ENCODE results near the gene DLX1. TPM values are rescaled to one million over a fixed set of nuclear protein-coding genes. Genes with fewer than 3 reads are reported as not detected.

Gene DLX1
- total RNA-seq, 2 experiments from 2014 or later: 0.10 TPM; not detected in 1

DNA sequence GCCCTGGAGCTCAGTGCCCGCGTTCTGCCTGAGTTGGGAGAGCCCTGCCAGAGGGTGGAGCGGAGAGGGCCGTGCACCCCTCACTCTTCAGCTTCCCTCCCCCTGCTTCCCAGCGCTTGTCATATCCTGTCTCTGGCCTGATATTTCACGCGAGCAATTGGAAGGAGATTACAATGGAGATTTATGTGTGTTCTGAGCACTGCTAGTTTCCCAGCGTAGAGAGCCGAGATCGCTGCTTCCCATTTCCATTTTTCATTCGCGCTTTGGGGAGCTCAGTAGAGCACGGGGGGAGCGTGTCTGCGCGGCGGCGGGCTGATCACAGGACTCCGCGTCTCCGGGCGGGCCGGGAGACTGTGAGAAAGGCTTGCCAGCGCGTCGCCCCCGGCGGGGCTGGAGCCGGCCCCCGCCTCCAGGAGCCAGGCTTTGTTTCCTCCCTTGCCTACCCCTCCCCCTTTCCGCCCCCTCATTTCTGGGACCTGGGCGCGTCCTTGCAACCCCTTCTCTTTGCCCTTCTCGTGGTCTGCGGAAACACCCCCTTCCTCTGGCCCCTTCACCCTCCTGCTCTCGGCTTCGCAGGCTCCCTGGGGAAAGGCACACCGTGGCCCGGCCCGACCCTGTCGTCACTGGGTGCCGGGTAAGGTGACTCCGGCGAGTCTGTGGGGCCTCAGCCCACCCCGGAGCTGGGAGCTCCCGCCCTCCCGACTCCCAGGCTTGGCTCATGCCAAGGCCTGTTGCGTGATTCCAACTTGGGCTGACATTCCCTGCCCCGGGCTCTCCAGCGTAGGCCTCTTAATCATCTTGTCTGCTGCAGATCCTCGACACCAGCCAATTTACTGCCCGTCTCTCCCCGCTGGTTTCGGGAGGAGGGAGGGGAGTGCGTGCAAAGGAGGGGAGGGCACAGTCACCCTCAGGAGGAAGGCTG, 11.6 kb downstream of the DLX1 start:
- Mint-ChIP-seq H3K27me3 (peaks cover 93% of the 10 kb centered on the region), H3K4me1 (peaks cover 36% of the 10 kb centered on the region), H3K36me3 (peaks cover 3% of the 10 kb centered on the region), H3K4me3 (peak overlapping the region; percentile 61), H3K27ac (no peak overlapping the region), H3K9me3 (no peaks in the 10 kb centered on the region)
- DNase-seq: no peak

DNA sequence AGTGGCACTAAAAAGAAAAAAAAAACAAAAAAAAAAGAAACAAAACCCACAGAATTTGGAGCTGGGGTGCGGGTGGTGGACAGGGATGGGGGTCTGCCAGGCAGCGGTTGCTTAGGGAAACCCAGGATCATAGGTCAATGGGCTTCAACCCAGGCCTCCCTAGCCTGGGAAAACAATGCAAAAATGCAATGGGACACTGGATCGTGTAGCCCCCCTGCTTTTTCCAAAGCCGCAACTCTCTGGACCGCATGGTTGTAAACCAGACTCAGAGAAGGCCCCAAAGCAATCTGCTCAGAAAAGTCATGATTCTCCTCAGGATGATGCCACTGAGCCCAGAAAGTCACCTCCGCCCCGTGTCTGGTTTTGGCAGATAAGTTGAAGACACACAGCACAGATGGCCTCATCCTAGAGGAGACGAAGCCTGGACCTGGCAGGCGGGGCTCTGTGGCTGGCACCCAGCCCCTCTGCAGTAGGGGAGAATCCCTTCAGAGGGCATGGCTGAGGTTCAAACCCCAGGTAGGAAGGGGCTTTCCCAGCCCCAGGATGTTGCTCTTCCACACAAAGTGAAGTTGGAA, 12.3 kb downstream of the DLX1 start:
- Mint-ChIP-seq H3K36me3 (peaks cover 3% of the 10 kb centered on the region), H3K27me3 (peaks cover 93% of the 10 kb centered on the region), H3K27ac (no peak overlapping the region), H3K4me1 (peaks cover 40% of the 10 kb centered on the region), H3K4me3 (no peak overlapping the region), H3K9me3 (no peaks in the 10 kb centered on the region)
- DNase-seq: no peak

DNA sequence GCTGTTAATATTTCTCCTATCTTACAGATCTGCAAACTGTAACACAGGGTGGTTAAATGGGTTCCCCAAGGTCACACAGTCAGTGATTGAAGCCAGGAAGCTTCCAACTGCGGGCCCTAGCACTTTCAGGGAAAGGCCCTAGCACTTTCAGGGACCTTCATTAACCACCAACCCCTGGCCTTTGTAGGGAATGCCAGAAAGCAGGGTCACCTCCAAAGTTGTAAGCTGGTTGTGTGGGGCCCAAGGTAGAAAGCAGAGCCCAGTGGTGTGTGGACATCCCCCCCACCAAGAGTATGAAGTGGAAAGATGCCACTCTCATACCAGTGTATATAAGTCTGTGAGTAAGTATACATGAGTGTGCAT, 13.0 kb downstream of the DLX1 start:
- no peak overlapping the region for H3K27ac Mint-ChIP-seq
- no peaks in the 10 kb centered on the region for H3K9me3 Mint-ChIP-seq
- no peak for DNase-seq
- H3K4me1 Mint-ChIP-seq: peaks cover 44% of the 10 kb centered on the region
- peaks cover 1% of the 10 kb centered on the region for H3K36me3 Mint-ChIP-seq
- H3K27me3 Mint-ChIP-seq: peaks cover 92% of the 10 kb centered on the region
- peak overlapping the region; percentile 12 for H3K4me3 Mint-ChIP-seq

DNA sequence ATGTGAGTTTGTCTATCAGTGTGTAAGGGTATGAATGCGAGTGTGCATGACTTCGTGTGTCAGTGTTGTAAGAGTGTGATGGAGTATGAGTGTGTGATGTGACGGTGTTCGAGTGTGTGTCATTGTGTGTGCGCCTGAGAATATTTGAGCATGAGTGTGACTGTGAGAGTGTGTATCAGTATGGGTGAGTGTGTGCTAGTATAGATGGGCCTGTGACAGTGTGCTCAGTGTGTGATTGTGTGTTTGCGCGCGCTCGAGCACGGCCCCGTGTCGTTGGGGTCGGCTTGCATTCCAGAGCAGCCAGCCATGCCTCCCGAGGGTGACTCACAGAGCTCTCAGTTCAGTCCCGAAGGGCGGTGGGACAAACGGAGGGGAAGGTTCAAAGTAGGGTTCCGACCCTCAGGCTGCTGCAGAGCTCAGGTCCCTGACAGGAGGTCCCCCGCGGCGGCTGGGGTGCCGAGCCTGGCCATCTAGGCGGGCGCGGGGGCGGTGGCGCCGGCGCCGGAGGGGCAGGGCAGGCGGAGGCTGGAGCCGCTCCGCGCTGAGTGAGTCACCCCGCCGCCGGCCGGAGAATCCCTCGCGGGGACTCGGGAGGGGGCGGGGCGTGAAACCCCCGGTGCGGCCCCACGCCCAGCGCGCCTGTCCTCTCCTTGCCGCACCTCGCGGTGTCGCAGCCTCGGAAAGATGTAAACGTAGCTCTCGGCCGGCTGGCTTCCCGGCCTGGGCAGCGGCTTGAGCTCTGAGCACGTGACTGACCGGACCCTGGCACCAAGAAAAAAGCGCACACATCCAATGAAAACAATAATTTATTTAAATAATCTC, 13.6 kb downstream of the DLX1 start:
- peak; percentile 74 for DNase-seq
- Mint-ChIP-seq H3K27me3 (peaks cover 92% of the 10 kb centered on the region), H3K4me1 (peaks cover 50% of the 10 kb centered on the region), H3K9me3 (no peaks in the 10 kb centered on the region), H3K27ac (no peak overlapping the region), H3K36me3 (peaks cover 1% of the 10 kb centered on the region), H3K4me3 (peak overlapping the region; percentile 12)

DNA sequence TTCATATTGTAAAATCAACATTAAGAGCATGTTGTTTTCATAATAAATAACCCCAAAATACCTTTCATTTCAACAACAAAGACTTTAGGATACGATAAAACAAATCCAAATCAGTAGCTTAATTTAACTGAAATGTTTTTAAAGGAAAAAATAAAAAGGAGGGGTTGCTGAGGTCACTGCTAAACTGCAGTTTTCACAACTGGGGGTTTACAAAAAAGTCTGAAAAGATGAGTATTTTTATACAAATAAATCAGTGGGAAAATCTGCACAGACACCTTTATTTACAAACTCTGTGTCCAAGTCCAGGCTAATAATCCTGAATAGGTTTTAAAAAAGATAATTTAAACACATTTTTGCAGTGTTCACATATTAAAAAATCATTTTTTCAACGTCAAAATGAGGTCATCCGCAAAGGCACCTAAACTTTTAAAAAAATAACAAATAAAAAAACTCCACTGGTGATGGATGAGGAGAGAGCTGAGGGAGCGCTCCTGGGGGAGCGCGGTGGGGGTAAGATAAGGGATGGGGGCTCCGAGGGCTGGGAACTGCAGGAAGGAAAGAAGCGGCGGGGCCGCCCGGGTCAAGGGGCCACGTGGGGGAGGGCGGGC, 14.3 kb downstream of the DLX1 start:
- Mint-ChIP-seq H3K27ac (no peak overlapping the region), H3K4me1 (peaks cover 55% of the 10 kb centered on the region), H3K27me3 (peaks cover 92% of the 10 kb centered on the region), H3K9me3 (no peaks in the 10 kb centered on the region), H3K4me3 (no peak overlapping the region), H3K36me3 (peaks cover 1% of the 10 kb centered on the region)
- no peak for DNase-seq

DNA sequence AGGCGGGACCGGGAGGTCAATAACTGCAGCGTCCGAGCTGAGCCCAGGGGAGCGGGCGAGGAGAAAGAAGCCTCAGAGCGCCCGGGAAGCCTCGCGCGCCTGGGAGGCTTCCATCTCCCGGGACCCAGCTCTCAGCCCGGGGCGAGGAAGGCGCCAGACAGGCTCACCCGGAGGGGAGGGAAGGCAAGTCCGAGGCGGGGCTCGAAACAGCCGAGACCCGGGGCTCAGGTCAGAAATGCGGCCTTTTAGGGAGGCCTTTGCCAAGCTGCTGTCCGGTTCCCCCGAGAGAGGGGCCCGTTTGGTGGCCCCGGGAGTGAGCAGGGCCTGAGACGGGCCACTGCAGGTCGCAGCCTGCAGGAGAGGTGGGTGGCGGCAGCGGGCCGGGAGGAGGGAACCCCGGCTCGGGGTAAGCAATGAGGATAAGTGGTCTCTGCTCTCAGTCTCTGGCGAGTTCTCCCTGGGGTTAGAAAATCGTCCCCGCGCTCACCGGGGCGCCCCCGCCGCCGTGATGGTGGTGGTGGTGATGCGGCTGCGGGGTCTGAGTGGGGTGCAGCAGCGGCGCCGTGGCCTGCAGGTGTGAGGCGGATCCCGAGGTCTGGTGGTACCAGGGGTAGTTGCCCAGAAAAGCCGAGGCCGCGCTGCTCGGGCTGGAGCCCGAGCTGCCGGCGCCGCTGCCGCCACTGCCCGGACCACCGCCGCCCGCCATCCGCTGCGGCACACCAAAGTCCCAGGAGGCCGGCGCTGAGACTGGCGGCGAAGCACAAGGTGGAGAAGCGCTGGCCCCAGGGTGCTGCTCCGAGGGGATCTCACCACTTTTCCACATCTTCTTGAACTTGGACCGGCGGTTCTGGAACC, 15.0 kb downstream of the DLX1 start:
- peaks cover 53% of the 10 kb centered on the region for H3K4me1 Mint-ChIP-seq
- no peak for DNase-seq
- peak overlapping the region; percentile 43 for H3K4me3 Mint-ChIP-seq

GRCh38 chr2:172100935-172101820, 15.9 kb downstream of the DLX1 start:
- Mint-ChIP-seq H3K4me3 (peak overlapping the region; percentile 81), H3K27ac (no peak overlapping the region), H3K36me3 (peaks cover 1% of the 10 kb centered on the region), H3K4me1 (peaks cover 46% of the 10 kb centered on the region), H3K9me3 (no peaks in the 10 kb centered on the region), H3K27me3 (peaks cover 93% of the 10 kb centered on the region)
- DNase-seq: no peak

More for the DNA sequence above, 15.0 kb downstream of the DLX1 start:
- Mint-ChIP-seq H3K27ac (no peak overlapping the region), H3K36me3 (peaks cover 1% of the 10 kb centered on the region), H3K9me3 (no peaks in the 10 kb centered on the region), H3K27me3 (peaks cover 93% of the 10 kb centered on the region)

DNA sequence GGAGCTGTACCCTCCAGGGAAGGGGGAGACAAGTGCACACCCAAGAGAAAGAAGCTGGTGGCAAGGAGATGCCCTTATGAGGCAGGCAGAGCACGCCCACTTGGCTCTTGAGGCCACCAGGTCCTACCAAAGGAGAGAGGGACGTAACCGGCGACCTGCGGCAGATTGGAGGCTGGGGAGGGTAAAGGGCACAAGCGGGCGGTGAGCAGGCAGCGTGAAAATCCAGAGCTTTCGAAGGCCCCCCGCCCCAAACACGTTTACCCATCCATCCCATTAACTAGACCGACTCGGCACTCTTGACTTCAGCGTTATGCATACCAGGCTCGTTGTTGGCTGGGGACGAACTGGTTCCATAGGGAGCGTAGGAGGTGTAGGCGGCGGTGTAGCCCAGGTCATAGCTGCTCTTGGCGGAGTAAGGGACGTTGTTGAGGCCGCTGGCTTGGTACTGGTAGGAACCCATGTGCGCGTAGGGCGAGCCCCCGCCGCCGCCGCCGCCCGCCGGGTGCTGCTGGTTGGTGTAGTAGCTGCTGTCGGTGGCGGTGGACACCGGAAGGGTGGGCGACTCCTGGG, 16.6 kb downstream of the DLX1 start:
- no peak overlapping the region for H3K27ac Mint-ChIP-seq
- no peak for DNase-seq
- H3K27me3 Mint-ChIP-seq: peaks cover 93% of the 10 kb centered on the region
- H3K9me3 Mint-ChIP-seq: no peaks in the 10 kb centered on the region
- peak overlapping the region; percentile 81 for H3K4me3 Mint-ChIP-seq
- peaks cover 49% of the 10 kb centered on the region for H3K4me1 Mint-ChIP-seq
- H3K36me3 Mint-ChIP-seq: peaks cover 1% of the 10 kb centered on the region

DNA sequence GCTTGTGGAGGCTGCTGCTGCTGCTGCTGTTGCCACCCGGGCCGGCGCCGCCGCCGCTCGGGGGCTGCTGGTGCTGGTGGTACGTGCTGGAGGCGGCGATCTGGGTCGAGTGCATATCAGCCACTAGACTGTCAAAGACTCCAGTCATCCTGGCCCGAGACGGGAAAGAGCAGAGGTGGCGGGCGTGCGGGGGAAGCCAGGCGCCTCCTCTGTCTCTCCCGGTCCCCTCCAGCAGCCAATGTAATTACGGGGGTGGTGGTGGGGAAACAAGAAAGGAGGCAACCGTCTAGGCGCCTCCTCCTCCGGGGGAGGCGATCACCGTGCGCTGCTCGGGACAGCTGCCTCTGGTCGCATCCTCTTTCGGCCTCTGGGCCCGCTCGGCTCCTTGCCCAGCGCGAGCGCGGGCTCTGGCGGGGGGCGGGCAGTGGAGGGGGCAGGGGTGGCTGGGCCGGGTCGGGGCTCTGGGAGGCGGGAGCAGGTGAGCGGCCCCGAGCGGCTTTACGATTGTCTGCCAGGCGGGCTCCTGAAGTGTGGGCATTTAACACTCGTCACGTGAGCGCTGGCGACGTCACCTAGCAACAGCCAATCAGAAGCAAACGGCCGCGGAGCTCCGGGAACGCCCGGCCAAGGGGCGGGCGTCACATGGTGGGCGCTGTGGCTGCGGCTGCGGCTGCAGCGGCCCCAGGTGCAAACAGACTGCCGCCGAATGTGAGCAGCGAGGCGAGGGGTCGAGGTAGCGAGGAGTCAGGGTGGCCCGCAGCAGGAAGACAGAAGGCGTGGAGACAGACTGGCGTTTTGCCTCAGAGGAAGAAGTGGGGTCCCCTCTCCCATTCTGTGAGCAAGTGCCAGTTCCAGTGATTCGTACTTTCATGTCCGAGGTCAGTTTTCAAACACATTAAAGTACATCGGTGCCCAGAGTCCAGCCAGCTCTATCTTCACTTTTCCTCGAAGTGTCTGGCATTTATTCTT, 17.4 kb downstream of the DLX1 start, which contains the start of gene DLX2:
TSS of gene DLX2 (minus strand) at position 510 of the 969 bp plus-strand sequence. CDS start at position 148, 362 bp downstream.
- Mint-ChIP-seq H3K4me3 (peak within 1 kb of the TSS; percentile 81), H3K4me1 (peaks cover 48% of the 10 kb centered on the region), H3K36me3 (peaks cover 1% of the 10 kb centered on the region), H3K27me3 (peaks cover 93% of the 10 kb centered on the region), H3K27ac (no peak within 1 kb of the TSS), H3K9me3 (no peaks in the 10 kb centered on the region)
- DNase-seq: peak; percentile 74

DNA sequence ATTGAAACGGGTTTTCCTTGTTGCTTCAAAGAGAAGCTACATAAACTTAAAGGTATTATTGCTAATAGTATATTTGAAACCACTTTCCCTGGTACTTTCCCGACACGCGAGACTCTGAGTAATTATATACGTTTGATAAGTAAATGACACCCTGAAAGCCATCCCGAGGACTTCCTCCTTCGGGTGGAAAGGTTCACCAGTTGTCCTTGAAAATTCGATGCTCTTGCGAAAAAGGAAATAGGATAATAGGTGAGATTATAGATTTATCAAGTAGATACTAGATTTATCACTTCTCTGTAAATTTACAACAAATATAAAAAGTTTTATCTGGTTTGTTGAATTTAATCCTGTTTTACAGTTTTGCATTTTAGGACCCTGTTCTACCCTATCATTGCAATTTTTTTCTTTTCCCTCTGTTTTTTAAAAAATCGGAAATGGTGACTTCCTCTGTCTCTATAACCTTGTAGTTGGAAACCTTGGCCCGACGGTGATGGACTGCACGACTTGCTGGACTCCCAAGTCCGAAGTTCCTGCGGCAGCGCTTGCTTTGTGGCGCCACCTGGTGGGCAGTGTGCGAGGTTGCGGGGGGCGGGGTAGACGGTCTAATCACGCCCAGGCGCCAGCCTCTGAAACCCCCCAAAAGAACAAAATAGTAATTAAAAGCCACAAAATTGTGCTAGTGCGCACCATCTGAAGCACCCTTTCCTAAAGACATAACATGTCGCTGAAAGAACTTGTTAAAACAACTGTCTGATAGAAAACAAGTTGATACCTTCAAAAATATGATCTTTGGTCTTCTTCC, 18.4 kb downstream of the DLX1 start:
- no peaks in the 10 kb centered on the region for H3K9me3 Mint-ChIP-seq
- peak; percentile 76 for DNase-seq
- H3K27ac Mint-ChIP-seq: no peak overlapping the region
- H3K4me3 Mint-ChIP-seq: peak overlapping the region; percentile 81
- H3K27me3 Mint-ChIP-seq: peaks cover 96% of the 10 kb centered on the region
- H3K4me1 Mint-ChIP-seq: peaks cover 52% of the 10 kb centered on the region
- no peaks in the 10 kb centered on the region for H3K36me3 Mint-ChIP-seq

DNA sequence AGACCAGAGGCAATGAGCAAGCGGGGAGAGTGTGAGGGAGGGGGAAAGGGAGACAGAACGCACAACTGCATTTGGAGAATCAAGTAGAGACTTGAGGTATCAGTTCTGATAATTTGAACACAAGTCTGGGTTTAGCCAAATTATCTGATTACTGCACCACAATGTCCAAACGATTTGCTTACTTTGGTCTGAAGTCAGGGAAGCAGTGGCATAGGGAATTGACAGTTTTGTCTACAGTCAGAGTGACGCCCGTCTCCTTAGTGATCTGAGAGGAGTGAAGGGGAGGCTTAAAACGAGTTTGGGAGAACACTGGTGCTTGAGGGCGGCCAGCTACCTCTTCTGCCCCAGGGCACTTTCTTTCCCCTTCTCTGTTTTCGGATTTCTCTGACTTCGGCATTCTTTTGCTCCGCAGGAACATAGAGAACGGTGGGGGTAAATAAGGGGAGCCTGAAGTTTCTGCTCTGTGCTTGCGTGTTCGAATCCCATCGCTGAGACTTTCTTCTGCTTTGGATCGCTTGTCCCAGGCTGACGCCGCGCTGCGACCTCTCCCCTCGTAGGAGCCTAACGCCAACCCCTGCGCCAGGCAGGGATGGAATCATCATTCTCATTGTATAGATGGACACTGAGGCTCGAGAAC, 20.3 kb downstream of the DLX1 start:
- Mint-ChIP-seq H3K9me3 (no peaks in the 10 kb centered on the region), H3K36me3 (no peaks in the 10 kb centered on the region), H3K27me3 (peaks cover 93% of the 10 kb centered on the region), H3K4me3 (peak overlapping the region; percentile 50), H3K4me1 (peaks cover 51% of the 10 kb centered on the region), H3K27ac (no peak overlapping the region)
- no peak for DNase-seq

All from activated naive CD8-positive, alpha-beta T cell treated with anti-CD3 and anti-CD28 coated beads for 36 hours (primary cell).